HG02840 (cell line): Measurements from ENCODE around the gene CPNE2.

Source experiments
- ATAC-seq: cut with Tn5 transposase; IDR thresholded peaks from one replicate; pipeline ENCODE4 v1.9.1; 2021; ENCODE audit warnings: mild to moderate bottlenecking, moderate library complexity, moderate number of reproducible peaks; ENCODE audit not compliant: unreplicated experiment, low FRiP score

Gene CPNE2

DNA sequence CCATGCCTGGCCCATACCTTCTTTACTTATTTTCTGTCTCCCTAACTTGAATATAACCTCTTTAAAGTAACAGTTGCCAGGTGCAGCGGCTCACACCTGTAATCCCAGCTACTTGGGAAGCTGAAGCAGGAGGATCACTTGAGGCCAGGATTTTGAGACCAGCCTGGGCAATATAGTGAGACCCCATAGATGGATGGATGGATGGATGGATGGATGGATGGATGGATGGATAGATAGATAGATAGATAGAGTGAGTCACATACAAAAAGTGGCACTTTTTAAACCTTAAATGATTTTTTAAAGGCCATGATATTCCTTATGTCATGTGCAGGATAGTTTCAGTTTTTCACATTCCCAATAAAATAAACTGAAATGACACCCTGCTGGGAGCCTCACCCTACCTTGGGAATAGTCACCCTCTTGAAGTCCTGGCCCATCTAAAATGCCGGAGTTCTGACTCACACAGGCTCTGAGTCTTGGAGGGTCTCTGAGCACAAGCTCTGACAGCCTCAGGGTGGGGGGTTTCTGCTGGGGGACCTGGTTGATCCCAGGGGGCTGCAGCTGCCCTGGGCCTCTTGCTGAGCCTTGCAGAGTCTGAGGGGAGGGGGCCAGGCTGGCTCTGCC is 26.2 kb downstream of the CPNE2 start:
- ATAC-seq, result no peak

DNA sequence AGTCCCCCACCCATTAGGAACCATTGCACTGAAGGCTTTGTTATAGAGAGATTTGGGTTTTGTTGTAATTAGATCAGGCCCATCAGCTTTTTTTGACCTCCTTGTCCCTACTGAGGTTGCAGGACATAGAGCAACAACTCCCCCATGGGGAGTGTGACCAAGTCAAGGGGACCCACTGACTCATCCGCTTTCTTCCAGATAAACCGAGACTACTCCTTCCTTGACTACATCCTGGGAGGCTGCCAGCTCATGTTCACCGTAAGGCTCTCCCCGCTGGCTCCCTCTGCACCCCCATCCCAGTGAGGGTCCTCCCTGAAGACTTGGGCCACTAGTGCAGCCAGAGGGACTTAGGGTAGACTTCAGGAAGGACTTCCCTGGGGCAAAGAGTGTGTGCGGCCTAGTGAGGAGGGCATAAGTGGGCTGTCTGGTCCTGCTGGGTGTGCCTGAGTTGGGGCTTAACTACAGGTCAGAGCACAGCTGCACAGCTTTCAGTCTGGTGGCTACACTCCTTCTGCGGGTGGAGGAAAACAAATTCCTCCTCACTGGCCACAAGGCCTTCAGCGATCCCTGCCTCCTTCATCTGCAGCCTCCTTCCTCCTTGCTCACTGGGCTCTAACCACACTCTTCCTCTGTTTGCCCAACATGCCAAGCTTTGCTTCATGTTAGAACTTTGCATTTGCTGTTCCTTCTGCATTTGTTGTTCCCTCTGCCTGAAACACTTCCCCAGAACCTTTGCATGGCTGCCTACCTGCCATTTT is 31.0 kb downstream of the CPNE2 start:
- no peak for ATAC-seq

DNA sequence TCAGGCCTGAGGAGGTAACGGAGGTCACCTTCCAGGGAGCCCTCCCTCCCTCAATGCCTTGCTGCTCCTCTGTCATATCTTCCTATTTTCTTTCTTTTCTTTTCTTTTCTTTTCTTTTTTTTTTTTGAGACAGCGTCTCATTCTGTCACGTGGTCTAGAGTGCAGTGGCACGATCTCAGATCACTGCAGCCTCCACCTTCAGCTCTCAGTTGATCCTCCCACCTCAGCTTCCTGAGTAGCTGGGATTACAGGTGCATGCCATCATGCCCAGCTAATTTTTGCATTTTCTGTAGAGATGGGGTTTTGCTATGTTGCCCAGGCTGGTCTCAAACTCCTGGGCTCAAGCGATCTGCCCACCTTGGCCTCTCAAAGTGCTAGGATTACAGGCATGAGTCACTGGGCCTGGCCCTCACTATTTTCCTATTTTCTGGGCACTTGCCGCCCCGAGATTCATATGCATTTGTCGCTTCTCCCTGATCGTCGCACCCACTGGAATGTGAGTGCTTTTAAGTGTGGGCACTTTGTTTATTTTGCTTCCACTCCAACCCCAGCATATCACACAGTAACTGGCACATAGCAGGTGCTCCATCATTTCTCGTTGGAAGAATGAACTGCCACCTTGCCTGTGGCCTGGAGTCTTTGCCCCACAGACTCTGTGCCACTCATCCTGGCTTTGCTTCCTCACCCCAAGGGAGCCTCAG is 31.7 kb downstream of the CPNE2 start:
- no peak for ATAC-seq

DNA sequence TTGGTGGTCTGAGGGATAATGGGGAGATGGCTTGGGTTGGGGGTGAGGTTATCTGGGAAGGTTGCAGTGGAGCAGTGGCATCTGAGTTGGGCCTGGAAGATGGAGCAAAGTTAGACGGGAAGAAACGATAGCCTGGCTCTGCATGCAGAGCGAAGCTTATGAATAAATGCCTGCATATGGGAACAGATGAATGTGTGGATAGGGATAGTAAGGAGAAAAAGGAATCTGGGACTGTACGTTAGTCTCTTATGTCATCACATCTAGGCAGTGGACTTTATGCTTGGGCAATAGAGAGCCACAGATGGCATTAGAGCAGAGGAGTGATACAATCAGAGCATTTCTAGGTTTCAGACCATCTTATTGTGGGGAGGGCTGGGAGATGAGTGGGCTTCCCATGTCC is 33.0 kb downstream of the CPNE2 start:
- no peak for ATAC-seq

DNA sequence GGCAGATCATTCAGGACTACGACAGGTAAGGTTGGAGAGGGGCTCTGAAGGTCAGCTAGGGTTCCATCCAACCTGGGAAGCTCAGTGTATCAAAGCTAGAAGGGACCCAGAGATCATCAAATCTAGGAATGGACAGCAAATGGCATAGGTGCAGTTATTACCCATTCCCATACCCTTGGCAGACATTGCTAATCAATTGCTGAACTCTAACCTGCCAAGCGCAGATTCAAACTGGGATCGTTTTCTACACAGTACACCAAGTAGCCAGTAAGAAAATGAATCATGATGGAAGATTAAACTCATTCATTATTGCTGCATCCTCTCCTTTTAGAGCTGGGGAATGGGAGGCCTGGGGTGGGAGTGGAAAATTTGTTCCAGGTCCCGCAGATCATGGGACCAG is 33.6 kb downstream of the CPNE2 start:
- ATAC-seq, result no peak

DNA sequence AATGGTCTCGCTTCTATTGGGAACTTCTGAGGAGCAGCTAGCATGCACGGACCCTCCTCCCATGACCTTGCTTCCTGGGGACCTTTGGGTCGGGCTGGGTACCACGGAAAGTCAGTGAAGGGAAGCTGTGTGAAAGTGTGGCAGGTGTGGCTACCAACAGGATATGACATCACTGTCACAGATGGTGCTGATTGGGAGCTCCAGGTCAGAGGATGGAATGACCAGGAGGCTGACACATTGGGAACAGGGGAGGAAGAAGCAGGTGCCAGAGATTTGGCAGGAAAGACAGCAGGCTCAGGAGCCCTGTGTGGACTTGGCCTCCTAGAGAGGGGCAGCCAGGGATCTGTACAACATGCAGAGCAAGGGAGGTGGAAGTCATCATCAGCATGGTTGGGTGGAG is 34.0 kb downstream of the CPNE2 start:
- ATAC-seq, result no peak

DNA sequence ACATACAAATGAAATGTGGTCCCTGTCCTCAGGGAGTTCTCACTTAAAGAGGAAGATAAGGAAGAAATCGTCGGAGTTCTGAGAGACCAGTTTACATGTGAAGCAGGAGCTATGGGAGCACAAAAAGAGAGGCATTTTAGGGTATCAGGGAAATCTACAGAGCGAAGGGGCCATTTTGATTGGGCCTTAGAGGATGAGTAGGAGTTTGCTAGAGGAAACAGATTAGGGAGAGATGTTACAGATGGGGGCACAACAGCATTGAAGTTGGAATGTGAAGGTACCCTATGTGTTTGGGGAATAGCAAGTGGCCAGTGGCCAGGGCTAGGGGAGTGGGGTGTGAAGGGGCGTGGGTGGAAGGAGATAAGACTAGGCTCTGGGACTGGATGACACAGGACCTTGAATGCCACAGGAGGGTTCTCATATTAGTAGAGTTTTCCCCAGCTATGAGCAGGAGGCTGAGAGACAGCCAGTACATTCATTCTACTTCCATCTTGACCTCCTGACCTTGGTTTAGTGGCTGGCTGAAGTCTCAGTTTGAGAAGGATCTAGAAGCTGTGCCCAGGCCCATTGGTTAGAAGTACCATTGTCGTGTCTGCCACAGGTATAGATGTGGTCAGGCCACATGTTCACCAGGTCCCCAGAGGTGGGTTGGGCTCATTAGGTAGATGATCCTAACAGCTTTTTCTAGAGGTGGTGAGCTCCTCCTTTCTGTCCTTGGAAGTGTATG is 34.8 kb downstream of the CPNE2 start:
- ATAC-seq, result no peak

DNA sequence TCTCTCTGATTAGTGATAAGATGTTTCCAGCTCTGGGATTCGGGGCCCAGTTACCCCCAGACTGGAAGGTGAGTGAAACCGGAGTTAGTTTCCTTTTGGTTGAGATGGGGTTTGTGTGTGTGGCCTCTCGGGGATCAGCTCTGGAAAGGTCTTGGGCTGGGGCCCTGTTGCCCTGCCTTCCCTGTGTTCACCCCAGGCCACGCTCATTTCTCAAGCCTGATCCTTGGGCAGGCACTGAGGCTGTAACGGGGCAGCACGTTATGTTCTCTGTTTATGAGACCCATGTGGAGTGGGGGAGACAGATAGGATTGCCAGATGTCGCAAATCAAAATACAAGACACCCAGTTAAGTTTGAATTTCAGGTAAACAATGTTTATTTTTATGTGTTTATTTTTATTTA is 35.5 kb downstream of the CPNE2 start:
- ATAC-seq, result no peak

DNA sequence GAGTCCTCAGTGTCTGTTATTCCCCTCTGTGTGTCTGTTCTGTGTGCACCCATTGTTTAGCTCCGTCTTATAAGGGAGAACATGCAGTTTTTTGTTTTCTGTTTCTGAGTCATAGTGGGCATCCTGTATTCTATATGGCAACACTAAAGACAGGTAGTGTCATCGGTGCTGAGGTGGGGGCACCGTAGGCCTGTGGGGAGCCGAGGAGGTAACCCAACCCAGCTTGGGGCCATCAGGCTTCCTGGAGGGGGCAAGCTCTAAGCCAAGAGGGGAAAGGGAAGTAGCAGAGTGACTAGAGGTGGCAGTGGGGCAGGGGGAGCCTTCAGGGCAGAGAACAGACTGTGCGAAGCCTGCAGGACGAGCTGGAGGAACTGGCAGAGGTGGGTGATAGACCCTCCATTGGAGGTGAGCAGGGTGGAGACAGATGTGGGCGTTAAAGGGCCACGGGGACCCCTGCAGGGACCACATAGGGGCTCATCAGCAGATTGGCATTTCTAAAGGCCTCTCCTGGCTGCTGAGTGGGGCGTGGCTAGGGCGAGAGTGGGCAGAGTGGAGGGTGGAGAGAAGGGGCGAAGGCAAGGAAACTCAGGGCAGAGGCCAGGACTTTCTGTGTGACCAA is 36.5 kb downstream of the CPNE2 start:
- no peak for ATAC-seq

DNA sequence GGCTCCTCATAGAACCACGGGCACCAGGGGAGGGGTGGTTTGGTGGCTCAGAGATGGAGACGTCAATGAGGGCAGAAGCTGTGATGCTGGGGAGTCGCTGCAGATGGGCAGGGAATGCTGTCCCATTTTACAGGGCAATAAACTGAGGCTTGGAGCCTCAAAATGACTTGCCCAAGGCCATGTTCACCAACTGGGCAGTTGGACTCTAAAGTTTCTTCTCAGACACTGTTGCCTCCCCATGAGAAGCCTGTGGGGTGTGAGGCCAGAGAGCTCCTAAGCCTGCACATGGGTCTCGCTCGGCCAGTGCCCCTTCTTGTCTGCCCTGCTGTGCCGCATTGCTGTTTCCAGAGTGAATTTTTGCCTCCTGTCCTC is 38.6 kb downstream of the CPNE2 start:
- no peak for ATAC-seq

DNA sequence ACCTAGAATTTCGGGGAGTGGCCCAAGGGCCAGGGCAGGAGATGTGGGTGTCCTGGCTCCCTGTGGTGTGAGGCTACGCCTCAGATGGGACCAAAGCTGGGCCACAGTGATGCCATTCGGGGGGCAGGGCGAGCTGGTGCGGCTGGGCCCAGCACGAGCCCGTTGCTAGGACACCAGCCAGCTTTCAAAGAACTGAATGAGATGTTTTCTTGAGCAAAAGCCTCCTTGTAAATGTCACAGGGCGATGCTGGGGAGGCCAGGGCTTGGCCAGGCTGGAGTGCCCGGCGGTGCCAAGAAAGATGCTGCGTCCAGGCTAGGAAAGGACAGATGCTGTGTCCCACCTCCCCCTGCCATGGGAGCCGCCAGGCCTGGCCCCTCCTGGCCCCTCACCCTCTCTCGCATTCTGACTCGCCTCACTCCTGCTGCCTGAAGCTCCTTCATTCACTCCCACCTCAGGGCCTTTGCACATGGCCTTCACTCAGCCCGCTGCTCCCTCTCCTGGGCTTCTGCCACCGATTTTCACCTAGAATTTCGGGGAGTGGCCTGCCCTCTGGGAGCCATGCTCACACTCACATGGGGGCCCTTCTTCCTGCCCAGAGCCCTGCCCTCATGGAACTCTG is 39.1 kb downstream of the CPNE2 start:
- no peak for ATAC-seq

DNA sequence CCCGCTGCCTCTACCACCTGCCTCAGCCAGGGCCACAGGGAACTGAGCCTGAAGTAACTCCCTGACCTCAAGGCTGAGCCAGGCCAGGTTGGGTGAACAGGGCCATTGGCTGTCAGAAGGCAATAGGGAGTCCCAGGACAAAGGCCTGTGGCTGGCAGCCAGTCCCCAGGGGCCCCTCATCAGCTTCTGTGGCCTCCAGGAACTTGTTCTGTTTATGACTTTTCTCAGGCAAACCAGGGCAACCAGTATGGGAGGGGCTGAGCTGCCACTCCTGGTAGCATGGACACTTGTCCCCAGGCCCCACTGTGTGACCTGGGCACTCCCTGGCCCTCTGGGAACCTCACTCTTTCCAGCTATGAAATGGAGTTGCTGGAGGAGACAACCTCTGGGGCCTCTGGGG is 40.1 kb downstream of the CPNE2 start:
- ATAC-seq, result no peak

DNA sequence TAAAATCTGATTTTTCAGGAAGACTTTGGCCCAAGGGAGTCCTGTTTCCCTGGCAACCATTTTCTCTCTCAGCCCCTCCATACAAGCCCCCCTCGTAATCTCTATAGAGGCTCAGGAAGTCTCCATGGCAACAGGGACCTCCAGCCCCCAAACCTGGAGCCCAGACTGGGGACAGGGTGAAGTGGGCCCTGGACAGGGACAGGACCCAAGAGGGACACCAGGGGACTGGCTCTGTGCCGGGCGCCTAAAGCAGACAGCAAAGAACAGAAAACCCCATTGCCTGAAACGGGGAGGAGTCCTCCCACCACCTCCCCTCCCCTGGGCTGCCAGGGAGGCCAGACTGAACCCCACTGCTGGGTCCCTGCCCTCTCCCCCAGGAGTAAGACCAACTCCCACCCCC is 40.6 kb downstream of the CPNE2 start:
- ATAC-seq, result no peak

DNA sequence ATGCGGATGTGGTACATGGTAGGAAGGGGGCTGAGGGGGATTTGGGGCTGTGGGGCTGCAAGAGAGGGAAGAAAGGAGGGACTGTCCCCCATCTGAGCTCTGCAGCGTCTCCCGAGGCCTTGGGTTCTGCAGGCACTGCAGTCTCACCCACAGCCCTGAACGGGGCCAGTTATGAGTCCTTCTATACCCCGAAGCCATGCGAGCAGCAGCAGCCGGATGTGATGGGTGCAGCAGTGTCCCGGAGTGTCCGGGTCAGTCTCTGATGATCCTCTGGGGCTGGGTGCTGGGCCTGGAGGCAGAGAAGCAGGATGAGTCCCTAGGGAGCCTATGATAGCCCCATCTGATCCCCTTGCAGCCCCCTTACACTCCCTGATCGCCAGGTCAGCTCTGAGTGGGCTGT is 41.5 kb downstream of the CPNE2 start:
- no peak for ATAC-seq

DNA sequence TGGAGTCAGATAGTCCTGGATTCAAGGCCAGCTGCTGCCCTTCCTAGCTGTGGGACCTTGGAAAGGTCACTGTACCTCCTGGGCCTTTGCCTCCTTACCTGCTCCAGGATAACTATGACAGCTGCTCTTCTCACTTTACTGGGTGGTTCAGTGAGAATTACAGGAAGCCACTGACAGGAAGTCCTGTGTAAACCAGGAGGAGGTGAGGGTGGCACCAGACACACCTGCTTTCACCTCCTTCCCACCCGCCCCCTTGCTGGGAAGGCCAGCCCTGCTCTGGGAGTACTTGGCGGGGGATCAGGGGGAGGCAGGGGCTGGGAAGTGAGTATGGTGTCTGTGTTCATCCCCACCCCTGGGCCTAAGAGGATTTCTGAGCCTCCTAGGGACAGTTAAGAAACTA is 42.6 kb downstream of the CPNE2 start:
- no peak for ATAC-seq

DNA sequence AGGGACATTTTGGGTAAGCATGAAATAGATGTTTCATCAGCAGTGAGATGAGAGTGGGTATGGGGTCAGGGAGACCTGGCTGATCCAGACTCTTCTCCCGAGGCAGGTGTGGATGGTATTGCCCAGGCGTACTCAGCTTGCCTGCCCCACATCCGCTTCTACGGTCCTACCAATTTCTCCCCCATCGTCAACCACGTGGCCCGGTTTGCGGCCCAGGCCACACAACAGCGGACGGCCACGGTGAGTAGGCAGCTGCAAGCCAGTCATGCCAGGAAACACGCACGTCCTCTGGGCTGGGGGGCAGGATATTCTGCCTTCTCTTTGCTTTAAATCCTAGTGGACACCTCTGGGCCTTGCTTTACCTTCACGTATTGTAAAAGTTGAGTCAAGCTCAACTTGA is 44.7 kb downstream of the CPNE2 start:
- ATAC-seq, result no peak

DNA sequence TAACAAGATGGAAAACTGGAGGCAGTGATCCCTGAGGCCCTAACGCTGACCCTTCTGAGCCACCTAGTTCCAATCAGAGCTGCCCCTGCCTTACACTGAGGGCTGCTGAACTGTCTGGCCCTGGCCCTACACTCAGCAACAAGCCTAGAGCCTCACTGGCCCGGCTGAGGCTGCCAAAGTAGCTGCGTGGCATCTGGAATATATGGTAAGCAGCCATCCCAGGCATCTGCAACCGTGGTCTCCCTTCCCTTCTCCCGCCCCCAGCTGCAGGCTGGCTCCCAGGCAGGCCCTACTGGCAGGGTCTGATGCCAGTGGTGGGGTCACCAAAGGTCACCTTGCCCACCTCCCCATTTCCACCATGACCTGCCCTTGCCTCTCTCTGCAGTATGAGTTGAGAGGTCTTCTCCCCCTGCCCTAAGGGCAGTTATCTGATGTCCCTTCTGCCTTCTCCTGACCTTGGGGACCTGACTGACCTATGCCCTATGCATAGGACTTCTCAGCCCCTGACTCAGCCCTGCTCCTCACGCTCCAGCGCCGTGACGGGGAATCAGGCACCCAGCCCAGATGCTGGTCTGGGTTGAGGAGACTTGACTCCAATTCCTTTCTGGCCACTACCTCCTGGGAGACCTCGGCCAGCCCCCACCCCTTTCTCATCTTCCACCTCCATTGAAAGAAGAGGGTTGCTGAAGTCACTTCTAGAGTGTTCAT is 45.3 kb downstream of the CPNE2 start:
- ATAC-seq, result no peak

DNA sequence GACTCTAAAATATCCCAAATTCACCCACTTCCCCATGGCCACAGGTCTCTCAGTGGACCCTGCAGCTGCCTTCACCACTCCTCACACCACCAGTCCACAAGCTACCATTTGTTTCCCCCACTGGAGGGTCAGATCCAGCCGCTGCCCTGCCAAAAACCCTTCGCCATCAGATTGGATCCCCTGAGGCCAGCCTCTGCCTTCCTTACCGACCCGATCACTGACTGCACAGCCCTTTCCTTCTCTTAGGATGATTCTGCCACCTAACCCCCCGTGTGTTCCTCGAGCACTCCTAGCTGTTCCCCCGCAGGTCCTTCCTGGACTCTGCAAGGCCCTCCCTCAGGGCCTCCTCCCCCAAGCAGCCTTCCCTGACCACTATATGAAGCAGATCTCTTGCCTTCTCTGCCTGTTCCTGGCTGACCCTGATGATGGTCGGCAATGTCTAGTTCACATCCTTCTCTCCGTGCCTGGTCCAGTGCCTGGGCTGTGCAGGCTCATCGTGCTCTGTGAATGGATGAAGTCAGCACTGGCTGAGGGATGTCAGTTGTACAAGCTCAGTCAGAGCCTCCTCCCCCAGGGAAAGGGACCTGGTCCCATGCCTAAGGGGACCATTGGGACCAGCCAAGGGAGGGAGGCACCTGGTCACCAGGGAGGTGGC is 46.0 kb downstream of the CPNE2 start:
- no peak for ATAC-seq

DNA sequence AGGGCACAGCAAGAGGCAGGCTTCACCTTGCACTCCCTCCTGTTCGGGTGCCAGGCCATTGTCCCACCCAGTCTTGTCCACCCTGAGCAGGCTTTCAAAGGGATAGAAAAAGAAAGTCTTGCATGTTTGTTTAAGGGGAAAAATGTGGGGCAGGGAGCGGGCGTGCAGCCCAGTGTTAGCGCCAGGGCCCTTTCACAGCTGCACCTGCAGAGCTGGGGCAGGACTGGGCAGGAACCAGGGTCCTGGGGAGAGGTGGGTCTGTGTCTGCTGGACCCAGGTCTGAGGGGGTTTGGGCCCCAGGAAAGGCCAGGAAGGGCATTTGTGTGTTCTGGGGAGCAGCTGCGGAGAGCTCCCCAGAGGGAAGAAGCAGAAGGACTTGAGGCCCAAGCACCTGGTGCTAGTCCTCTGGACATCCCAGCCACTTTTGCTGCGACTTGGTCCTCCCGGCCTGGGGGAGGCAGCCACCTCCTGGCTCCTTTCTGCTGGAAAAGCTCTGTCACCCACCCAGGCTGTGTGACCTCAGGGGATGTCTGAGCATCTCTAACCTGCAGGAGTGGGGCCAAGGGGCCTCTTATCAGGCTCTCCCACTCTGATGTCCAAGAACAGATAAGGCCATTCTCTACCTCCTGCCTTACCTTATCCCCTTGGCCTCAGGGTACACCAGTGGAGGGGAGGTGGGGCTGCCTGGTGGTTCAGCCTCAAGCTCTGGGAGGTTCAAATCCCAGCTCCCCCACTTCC is 48.7 kb downstream of the CPNE2 start:
- ATAC-seq, result no peak
